NCI-H2171 treated with DMSO at 0.1 percent for 48 hours (cell line): Measurements from ENCODE around the gene FUZ.

ENCODE experiments used
- DNase-seq: peaks from one replicate; lab custom pipeline; 2025; lab: John Stamatoyannopoulos, UW

Gene FUZ

DNA sequence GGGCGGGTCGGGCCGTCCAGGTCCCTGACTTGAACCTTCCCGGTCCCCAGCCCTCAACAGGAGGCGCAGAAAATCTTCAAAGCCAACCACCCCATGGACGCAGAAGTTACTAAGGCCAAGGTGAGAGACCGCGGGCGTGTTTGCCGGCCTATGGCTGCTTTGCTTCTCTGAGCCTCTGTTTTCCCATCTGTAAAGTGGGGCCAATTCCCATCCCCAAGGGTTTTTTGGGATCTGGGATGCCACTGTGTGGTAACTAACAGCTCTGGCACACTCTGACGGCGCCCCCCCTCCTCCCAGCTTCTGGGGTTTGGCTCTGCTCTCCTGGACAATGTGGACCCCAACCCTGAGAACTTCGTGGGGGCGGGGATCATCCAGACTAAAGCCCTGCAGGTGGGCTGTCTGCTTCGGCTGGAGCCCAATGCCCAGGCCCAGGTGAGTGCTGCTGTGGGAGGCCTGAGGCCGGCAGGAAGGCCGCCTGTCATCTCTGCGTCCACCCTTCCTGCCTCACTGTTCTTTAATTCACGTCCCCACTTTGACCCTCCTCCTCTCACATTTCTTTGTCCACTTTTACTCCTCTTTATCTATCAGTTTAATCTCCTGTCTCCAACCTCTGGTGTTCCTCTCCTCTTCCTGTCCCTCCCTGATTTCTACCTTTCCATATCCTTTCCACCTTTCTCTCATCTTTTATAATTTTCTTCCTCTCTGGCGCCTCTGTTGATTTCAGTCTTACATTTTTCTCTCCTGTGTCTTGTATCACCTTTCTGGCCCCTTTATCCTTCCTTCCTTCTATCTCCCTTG, 7.1 kb downstream of the FUZ start:
- no peak for DNase-seq

- DNase-seq, result no peak
These were observed 9.6 kb downstream of the FUZ start for GRCh38 chr19:49803529-49803856.

- DNase-seq, result no peak
These were observed 10.1 kb downstream of the FUZ start for GRCh38 chr19:49802836-49803528.

DNA sequence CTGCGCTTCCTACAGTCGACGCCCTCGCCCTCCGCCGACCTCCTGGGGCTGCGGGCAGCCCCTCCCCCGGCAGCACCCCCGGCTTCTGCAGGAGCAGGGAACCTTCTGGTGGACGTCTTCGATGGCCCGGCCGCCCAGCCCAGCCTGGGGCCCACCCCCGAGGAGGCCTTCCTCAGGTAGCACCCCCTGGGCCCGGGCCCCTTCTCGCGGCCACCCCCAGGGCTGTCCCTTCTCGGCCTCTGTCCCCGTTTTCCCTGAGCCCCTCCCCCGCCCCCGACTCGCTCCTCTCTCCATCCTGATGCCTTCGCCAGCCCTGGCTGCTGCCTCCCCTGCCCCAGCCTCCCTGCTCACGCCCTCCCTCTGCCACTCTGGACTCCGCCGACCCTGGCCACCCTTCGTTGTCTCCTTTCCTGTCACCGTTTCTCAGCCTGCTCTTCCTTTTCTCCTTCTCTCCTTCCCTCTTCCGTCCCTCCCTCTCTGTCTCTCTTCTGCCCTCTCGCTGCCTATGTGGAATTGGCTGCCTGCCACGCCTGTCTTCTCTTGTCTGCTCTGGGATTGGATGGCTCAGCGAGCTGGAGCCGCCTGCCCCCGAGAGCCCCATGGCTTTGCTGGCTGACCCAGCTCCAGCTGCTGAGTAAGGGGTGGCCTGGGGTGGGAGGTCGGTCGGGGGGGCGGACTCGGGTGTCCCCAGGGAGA, 11.0 kb downstream of the FUZ start:
- peak; percentile 67 for DNase-seq

- no peak for DNase-seq
These were observed 11.6 kb downstream of the FUZ start for GRCh38 chr19:49801401-49801888.

DNA sequence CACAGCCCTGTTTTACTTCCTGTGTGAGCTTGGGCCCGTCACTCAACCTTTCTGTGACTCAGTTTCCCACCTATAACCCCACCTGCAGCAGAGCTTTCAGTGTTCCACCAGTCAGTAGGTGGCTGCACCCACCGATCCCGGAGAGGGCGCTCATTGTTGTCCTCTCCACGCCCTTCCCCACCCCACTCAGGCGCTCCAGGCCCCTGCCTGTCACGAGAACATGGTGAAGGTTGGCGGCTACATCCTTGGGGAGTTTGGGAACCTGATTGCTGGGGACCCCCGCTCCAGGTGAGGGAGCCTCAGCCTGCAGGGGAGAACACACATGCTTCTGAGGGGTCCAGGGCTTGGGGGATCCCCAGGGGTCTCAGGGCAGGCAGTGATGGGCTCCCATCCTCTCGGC, 12.3 kb downstream of the FUZ start:
- no peak for DNase-seq

- DNase-seq, result no peak
These were observed 13.2 kb downstream of the FUZ start for GRCh38 chr19:49799798-49800376.

- DNase-seq, result no peak
These were observed 13.8 kb downstream of the FUZ start for GRCh38 chr19:49799271-49799797.

DNA sequence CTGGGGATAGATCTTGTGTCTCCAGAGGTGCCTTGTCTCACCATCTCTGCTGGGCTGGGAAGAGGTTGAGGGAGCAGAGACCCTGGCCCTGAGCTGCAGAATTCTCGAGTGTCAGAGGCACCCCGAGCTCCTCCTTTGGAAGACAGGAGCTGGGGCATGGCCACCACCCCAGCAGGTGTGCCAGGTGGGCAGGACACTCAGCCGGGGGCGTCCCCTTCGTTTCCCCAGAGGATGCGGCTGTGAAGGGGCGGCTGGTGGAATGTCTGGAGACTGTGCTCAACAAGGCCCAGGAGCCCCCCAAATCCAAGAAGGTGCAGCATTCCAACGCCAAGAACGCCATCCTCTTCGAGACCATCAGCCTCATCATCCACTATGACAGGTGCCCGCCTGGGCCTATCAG, 14.5 kb downstream of the FUZ start:
- DNase-seq, result no peak

DNA sequence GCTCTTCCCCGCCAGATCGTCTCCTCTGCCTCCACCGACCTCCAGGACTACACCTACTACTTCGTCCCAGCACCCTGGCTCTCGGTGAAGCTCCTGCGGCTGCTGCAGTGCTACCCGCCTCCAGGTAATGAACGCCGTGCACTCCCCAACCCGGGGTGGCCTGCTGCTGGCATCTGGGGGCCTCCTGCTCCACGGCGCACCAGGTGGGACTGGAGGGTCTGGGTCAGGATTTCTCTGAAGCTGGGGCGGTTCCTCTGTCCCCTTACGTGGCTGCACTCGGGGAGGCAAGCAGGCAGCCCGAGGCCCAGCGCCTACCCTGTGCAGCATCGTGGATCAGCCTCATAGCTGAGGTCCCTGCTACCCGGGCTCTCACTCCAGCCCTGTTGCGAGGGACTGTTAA, 17.5 kb downstream of the FUZ start:
- no peak for DNase-seq

GRCh38 chr19:49793561-49793840, 19.6 kb downstream of the FUZ start:
- DNase-seq, result no peak

DNA sequence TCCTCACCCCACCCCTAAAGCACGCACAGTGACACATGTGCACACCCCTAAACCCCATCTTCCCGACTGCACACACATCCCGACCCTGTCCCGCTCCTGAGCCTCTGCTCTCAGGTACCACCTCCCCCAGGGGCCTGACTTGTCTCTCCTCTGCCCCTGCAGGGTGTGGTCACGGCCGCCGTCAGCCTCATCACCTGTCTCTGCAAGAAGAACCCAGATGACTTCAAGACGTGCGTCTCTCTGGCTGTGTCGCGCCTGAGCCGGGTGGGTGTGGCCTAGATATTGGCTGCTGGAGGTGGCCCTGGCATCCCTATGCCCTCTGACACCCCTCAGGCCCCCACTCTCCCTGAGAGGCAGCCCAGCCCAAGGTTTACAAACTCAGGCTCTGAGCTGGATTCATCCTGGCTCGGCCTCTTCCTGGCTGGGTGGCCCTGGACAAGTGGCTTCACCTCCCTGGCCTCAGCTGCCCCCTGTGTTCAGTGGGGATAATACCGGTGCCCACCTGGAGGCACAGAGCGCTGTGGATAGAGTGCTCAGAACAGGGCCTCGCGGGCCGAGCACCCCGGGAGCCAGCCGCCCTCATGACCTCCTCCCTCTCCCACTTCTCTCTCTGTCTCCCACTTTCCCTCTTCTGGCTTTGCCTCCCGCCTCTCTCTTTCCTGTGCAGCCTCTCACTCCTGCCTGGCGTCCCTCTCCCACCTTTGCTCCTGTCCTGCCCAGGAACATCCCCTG, 20.1 kb downstream of the FUZ start:
- no peak for DNase-seq

DNA sequence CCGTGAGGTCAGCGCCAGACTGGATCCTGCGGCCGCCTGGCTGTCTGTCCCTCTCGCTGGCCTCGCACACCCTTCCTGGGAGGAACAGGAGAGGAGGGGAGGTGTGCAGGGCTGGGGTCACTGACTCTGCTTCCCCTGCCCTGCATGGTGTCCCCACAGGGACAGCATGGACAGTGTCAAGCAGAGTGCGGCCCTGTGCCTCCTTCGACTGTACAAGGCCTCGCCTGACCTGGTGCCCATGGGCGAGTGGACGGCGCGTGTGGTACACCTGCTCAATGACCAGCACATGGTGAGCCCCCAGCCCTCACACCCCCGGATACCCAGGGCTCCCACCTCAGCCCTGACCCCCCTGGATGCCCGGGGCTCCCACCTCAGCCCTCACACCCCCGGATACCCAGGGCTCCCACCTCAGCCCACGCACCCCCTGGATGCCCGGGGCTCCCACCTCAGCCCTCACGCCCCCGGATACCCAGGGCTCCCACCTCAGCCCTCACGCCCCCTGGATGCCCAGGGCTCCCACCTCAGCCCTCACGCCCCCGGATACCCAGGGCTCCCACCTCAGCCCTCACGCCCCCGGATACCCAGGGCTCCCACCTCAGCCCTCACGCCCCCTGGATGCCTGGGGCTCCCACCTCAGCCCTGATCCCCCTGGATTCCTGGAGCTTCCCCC, 21.2 kb downstream of the FUZ start:
- no peak for DNase-seq

DNA sequence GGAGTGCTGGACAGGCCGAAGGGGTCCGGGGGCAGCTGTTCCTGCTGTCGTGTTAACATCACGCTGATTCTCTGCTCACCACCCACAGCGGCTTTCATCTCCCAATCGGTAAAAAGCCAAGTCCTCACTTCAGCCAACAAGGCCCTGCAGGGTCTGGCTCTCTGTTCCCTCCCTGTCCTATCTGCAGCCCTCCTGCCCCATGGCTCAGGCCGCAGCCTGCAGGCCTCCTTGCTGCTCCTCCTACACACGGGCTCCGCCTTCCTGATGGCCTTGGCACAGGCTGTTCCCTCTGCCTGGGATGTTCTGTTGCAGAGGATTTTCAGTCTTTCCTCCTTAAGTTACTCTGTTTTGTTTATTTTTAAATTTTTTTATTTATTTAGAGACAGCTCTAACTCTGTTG, 22.2 kb downstream of the FUZ start:
- no peak for DNase-seq

DNA sequence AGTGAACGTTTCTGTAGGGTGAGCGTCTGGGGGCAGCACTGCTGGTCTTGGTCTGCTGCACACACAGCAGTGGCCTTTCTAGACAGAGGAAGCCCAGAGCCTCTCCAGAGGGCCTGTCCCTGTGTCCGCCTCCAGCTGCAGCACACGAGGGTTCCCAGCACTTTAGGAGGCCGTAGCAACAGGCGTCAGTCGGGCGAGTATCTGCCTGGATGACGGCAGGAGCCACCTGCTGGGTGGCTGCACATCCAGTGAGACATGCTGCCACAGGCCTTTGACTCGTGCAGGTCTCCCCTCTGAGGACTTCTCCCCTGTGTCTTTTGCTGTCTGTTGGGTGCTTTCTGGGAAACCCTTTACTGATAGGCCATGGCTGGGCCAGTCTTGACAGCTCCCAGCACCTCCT, 24.2 kb downstream of the FUZ start:
- DNase-seq, result no peak

DNA sequence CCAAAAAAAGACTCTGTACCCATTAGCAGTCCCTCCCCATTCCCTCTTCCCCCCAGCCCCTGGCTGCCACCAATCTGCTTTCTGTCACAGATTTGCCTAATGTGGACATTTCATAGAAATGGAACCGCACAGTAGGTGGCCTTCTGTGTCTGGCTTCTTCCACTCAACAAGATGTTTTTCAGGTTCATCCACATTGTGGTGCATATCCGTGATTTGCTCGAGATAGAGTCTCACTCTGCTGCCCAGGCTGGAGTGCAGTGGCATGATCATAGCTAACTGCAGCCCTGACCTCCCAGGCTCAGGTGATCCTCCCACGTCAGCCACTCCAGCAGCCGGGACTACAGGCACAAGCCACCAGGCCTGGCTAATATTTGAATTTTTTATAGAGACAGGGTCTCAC, 25.3 kb downstream of the FUZ start:
- DNase-seq, result no peak

DNA sequence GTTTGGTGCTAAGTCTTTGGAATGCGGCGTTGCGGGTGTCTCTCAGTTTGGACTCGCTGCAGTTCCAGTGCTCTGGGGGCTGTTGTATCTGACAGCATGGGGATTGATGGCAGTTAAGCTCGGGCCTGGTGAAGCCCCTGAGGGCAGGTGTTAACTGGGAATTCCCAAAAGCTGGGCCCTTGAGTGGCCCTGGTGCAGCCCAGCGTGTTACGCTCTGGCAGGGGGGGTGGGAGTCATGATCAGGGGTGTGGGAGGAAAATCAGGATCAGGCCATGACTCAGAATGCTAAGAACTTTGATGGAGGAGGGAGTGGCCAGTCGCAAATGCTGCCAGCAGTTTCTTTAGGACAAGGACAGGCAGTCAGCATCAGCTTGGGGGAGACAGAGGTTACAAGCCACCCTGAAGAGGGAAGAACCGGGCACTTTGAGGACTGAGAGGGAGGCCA, 26.7 kb downstream of the FUZ start:
- DNase-seq, result no peak

- no peak for DNase-seq
These were observed 30.6 kb downstream of the FUZ start for GRCh38 chr19:49782515-49782914.

DNA sequence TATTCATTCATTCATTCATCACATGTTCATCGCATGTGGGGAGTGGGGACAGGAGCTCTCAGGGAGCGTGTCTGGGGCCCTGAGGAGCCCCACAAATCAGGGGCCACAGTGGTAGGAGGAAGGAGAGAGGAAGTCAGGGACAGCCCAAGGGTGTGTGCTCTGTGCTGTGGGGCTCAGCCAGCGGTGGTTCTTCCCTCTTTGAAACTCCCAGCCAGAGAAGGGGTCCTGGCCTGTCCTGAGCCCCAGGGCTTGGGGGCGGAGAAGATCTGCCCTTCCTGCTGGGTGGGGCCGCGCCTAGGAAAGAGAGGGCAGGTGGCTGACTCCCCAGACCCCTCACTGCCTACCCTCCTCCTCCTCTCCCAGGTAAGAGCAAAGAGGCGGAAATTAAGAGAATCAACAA, 31.7 kb downstream of the FUZ start:
- DNase-seq, result no peak

GRCh38 chr19:49780861-49781260, 32.2 kb downstream of the FUZ start:
- DNase-seq, result no peak
